Measurements from ENCODE around the gene DGCR2. TPM values are rescaled to one million over a fixed set of nuclear protein-coding genes. Genes with fewer than 3 reads are reported as not detected.

Gene DGCR2
- polyA plus RNA-seq, 1 experiment: 44.3 TPM

DNA sequence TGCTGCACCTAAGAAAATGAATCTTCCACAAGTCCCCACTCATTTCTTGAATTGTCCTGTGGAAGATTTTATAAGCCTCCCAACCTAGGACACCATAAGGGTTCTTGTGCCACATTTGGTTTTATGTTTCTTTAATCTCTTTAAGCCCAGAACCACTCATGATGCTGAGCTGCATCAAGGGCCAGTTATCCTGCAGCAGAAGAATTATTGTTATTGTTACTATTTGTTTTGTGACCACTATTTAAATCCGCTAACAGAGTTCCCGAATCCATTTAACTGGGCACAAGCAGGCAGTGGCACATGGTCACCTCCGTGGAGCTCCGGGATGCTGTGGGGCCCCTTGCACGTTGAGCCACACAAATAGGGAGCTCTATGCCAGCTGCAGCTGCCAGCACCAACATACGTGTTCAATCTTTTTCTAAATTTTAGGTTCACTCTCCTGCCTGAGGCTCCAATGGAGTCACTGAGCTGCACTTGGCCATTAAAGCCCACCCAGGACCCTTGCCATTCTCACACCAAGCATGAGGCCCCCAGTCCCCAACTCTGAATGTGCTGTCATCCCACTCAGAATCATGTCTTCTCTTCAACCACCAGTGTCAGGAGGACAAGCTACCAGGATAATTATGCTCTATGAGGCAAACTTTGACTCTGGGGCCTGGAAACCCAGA lies 60.6 kb downstream of the DGCR2 start:
- ChIA-PET POLR2A (no interaction called here), CTCF (no interaction called here)
- Histone ChIP-seq H3K4me3 (ENCODE audit: low read depth, low read length) (no peak overlapping the region), H3K36me3 (ENCODE audit: control insufficient read depth, insufficient read depth, low read length) (peaks cover 37% of the 10 kb centered on the region), H3K27me3 (ENCODE audit: control insufficient read depth, insufficient read depth, low read length) (no peaks in the 10 kb centered on the region)
- TF ChIP-seq, protein P1, sequence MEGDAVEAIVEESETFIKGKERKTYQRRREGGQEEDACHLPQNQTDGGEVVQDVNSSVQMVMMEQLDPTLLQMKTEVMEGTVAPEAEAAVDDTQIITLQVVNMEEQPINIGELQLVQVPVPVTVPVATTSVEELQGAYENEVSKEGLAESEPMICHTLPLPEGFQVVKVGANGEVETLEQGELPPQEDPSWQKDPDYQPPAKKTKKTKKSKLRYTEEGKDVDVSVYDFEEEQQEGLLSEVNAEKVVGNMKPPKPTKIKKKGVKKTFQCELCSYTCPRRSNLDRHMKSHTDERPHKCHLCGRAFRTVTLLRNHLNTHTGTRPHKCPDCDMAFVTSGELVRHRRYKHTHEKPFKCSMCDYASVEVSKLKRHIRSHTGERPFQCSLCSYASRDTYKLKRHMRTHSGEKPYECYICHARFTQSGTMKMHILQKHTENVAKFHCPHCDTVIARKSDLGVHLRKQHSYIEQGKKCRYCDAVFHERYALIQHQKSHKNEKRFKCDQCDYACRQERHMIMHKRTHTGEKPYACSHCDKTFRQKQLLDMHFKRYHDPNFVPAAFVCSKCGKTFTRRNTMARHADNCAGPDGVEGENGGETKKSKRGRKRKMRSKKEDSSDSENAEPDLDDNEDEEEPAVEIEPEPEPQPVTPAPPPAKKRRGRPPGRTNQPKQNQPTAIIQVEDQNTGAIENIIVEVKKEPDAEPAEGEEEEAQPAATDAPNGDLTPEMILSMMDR (IDR thresholded peaks at IDR 0.05; ENCODE audit: insufficient read depth, low read depth, low read length): no peak
- no peak for DNase-seq (ENCODE audit: low read depth)

DNA sequence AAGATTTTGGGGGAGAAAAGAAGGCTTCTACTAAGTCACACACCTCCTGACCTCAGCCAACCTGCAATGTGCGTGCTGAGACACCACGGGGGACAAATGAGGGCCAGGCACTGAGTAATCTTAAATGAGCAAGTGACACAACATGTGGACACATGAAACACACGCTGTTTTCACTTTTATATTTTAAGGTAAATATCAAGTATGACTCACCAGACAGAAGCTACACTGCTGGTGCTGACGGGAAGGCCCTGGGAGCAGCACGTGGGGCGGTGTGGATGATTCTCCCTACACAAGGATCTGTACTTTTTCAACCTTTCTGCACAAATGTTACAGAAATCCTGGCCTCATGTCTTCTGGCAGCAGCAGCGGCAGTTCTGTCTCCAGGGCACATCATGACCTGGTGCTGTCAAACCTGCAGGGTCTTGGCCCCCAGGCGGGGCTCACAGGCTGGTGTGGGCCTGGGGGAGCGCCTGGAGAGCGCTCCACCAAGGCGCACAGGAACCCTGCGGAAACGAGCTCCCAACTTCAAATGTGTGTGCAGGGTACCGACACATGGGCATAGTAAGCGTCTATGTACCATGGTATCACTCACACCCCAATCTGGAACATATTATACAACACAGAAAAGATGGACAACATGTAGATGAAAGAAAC lies 61.7 kb downstream of the DGCR2 start:
- H3K36me3 ChIP-seq (ENCODE audit: control insufficient read depth, insufficient read depth, low read length): peaks cover 40% of the 10 kb centered on the region
- no peaks in the 10 kb centered on the region for H3K27me3 ChIP-seq (ENCODE audit: control insufficient read depth, insufficient read depth, low read length)
- ChIA-PET CTCF (no interaction called here), POLR2A (no interaction called here)
- no peak overlapping the region for H3K4me3 ChIP-seq (ENCODE audit: low read depth, low read length)
- no peak for DNase-seq (ENCODE audit: low read depth)
- TF ChIP-seq, protein P1 (IDR thresholded peaks at IDR 0.05; ENCODE audit: insufficient read depth, low read depth, low read length): no peak

DNA sequence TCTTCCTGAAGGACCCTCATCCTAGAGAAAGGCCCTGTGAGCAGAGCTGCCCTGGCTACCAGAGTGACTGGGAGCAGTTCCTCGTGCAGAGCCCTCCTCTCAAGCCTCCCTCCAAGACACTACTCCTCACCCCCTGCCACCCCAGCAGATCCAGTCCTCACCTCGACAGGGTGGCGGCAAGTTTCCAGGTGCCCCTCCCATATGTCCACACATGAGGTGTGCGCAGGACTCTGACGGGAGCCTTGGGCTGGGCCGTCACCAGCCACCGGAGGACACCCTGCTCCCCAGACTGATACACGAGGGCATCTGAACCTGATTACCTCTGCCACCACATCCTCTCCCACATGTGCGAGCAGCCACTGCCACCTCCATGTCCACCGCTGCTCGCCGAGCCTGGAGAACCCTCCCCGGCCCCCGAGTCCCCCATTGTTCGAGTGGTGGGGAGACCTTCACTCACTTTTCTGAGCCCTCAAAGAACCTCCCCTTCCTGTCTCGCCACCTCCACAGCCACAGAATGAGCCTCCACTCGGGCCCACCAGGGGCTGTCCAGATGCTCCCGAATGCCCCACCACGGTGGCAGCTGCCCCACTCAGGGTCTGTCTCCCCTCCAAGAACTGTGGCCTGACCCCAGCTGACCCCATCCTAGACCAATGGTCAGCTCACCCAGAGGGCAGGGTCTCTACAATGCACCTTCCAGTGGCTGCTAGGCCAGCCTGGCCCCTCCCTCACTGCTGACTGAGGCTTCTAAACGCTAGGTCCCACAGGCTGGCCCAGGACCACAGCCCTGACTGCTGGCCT lies 62.5 kb downstream of the DGCR2 start:
- TF ChIP-seq, protein P1 (IDR thresholded peaks at IDR 0.05; ENCODE audit: insufficient read depth, low read depth, low read length): no peak
- Histone ChIP-seq H3K36me3 (ENCODE audit: control insufficient read depth, insufficient read depth, low read length) (peaks cover 38% of the 10 kb centered on the region), H3K27me3 (ENCODE audit: control insufficient read depth, insufficient read depth, low read length) (no peaks in the 10 kb centered on the region), H3K4me3 (ENCODE audit: low read depth, low read length) (no peak overlapping the region)
- no peak for DNase-seq (ENCODE audit: low read depth)
- CTCF ChIA-PET: no interaction called here
- POLR2A ChIA-PET: no interaction called here

DNA sequence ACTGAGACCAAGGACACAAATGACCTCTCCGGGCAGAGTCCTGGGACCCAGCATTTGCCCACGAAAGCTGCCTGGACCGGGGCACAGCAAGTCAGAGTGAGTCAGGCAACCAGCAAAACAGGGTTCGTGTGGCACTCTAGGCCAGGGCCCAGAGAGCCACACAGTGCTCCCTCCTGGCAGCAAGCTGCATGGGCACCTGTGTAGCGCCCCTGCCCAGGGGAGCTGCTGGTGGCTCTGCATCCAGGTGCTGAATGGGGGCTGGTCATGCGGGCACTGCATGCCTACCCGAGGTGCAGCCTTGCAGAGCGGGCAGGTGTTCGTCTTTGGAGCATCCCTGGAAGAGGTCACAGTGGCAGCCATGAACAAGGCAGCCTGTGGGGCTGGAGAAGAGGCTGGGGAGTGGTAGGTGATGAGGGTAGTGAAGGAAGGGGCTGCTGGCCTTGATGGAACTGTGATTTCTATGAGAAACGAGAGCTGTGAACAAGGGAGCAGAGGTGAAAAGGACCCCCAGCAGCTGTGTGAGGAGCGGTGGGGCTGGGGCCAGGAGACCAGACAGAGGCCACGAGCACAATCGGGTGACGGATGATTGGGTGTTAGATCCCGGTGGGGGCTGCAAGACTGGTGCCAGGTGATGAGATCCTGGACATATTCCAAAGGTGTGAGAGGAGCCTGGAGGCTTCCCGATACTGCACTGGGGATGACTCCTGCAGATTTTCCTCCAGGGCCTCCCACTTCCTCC lies 63.3 kb downstream of the DGCR2 start:
- CTCF ChIA-PET: interaction anchor here (1.2 kb wide), 1 partner anchor 14 kb away, joined by 4 read pairs; no protein-coding TSS in a partner anchor
- Histone ChIP-seq H3K4me3 (ENCODE audit: low read depth, low read length) (no peak overlapping the region), H3K36me3 (ENCODE audit: control insufficient read depth, insufficient read depth, low read length) (peaks cover 31% of the 10 kb centered on the region)

More for the DNA sequence above, 63.3 kb downstream of the DGCR2 start:
- DNase-seq (ENCODE audit: low read depth): no peak
- TF ChIP-seq, protein P1 (IDR thresholded peaks at IDR 0.05; ENCODE audit: insufficient read depth, low read depth, low read length): no peak
- POLR2A ChIA-PET: no interaction called here
- no peaks in the 10 kb centered on the region for H3K27me3 ChIP-seq (ENCODE audit: control insufficient read depth, insufficient read depth, low read length)
